COLO668 (cell line): ENCODE results near the gene CDKN3.
"Not testable (repeated sequence)": the region's sequence is repeated elsewhere in the genome, so short reads cannot be mapped to it uniquely, and the experiment has no call there.

Experiments used
- DNase-seq: peaks from one replicate; lab custom pipeline; 2025; ENCODE audit not compliant: unreplicated experiment; lab: John Stamatoyannopoulos, UW

CDKN3 gene

DNA sequence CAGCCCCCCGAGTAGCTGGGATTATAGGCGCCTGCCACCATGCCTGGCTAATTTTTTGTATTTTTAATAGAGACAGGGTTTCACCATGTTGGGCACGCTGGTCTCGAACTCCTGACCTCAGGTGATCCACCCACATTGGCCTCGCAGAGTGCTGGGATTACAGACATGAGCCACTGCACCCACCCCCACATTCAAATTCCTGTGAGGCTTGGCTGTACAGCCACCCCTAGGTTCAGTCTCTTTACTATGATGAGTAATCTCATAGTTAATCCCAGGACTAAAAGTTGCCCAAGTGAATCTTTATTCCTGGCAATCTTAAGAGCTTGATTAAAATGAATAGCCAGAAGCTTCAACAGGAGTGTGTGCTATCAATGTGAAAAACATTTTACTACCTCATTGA is 57.2 kb downstream of the CDKN3 start:
- not testable (repeated sequence) for DNase-seq

DNA sequence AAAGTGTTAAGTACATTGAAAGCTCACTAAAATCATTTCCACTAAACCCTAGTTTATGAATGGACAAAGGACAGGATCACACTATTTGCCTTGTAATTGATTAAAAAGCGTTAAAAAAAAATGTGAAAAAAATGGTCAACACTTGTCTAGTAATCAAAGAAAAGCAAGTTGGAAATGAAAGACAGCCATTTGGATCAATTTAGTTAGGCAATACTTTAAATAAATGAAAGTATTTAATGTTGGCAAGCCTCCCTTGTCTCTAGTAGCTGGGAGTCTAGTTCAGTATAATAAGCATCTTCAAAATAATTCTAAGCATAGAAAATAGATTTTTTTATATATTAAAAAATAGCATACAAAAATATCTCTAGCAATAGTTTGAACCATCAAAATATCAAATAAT is 58.6 kb downstream of the CDKN3 start:
- no peak for DNase-seq

DNA sequence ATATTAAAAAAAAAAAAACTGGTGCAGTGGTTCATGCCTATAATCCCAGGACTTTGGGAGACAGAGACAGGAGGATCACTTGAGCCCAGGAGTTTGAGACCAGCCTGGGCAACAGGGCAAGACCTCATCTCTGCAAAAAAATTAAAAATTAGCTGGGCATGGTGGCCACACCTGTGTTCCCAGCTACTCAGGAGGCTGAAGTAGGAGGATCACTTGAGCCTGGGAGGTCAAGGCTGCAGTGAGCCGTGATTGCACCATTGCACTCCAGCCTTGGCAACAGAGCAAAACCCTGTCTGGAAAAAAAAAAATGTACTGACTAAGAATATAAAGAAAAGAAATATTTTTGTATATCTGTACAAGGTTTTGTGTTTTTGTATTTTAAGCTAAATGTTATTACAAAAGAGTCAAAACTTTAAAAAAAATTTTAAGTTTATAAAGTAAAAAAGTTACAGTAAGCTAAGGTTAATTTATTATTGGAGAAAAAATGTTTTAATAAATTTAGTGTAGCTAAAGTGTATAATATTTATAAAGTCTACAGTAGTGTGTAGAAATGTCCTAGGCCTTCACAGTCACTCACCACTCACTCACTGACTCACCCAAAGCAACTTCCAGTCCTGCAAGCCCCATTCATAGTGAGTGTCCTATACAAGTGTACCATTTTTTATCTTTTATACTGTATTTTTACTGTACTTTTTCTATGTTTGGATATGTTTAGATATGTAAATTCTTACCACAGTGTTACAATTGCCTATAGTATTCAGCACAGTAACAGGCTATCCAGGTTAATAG is 60.2 kb downstream of the CDKN3 start:
- not testable (repeated sequence) for DNase-seq

DNA sequence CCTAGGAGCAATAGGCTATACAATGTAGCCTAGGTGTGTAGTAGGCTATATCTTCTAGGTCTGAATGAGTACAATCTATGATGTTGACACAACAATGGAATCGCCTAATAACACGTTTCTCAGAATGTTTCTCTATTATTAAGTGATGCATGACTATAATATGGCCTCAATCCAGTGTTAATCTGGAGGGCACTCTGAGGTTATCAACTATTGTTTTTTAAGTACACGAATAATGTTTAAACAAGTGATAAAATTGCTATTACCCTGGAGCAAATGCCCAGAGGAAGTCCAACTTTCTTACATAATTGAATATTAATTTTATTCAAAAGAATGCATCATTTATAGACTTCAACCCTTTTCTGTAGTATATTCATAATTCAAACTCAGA is 60.8 kb downstream of the CDKN3 start:
- DNase-seq, result no peak

DNA sequence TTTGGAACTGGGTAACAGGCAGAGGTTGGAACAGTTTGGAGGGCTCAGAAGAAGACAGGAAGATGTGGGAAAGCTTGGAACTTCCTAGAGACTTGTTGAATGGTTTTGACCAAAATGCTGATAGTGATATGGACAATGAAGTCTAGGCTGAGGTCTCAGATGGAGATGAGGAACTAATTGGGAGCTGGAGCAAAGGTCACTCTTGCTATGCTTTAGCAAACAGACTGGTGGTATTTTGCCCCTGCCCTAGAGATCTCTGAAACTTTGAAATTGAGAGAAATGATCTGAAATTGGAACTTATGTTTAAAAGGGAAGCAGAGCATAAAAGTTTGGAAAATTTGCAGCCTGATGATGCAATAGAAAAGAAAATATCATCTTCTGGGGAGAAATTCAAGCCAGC is 61.7 kb downstream of the CDKN3 start:
- DNase-seq, result not testable (repeated sequence)

DNA sequence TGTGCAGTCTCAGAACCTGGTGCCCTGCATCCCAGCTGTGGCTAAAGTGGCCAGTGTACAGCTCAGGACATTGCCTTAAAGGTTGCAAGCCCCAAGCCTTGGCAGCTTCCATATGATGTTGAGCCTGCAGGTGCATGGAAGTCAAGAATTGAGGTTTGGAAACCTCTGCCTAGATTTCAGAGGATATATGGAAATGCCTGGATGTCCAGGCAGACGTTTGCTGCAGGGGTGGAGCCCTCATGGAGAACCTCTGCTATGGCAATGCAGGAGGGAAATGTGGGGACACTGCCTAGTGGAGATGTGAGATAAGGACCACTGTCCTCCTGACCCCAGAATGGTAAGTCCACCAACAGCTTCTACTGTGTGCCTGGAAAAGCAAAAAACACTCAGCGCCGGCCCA is 62.3 kb downstream of the CDKN3 start:
- DNase-seq, result no peak

DNA sequence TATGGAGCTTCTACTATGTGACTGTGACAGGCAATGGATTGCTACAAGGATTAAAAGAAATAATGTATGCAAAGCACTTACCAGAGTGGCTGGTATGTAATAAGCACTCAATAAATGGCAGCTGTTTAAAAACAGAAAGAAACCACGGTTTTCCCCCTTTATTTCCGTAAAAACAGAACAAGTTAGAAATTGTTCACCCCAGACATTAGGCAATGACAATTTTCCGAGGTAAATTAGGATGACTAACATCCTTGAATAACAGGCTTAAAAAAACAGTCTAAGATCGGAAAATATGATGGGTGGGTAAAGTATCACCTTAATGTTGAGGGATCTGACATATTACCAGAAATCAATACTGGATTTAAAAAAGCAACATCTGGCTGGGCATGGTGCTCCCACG is 65.2 kb downstream of the CDKN3 start:
- no peak for DNase-seq

DNA sequence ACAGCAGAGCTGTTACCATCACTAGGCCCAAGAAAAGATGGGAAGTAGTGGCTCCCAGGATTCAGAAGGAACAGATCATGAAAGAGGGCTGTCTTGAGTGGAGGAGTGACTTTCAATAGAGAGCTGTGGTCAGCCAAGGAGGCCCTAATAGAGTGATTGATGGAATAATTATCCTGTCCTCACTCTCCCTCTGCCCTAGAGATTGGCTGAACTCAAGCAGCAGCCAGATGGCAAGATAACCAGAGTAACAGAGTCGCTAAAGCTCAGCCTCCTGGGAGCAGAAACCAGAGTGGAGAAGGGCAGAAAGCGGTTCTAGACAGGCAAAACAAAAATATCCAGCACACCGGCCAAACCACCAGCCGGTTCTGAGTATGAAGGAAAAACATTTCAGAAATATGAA is 68.8 kb downstream of the CDKN3 start:
- DNase-seq, result no peak

DNA sequence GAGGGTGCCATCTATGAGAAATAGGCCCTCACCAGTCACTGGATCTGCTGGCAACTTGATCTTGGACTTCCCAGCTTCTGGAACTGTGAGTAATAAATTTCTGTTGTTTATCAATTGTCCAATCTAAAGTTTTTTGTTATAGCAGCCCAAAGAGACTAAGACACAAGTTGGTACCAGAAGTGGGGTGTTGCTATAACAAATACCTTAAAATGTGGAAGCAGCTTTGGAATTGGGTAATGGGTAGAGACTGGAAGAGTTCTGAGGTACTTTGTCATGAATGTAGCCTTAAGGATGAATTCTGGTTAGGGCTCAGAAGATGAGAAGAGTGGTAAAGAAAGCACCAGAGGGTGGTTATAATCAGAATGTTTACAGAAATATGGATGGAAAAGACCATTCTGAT is 70.5 kb downstream of the CDKN3 start:
- no peak for DNase-seq
